Transverse colon (tissue), 4 donors: ENCODE results near the gene GATM.

Experiments used
- CTCF ChIP-seq, 5 experiments: fragments of 200-600 bp in 3 of 5; fragments of 450-650 bp in 2 of 5; sonication (generic) in 3 of 5; IDR thresholded peaks; 1 replicate in 2 of 5; 2 replicates in 3 of 5; pipeline ENCODE4 v1.5.1; 2016 to 2017; ENCODE audit warnings: antibody characterized with exemption in 5 of 5, inconsistent platforms in 3 of 5, mild to moderate bottlenecking in 2 of 5, moderate library complexity in 1 of 5
- EP300 ChIP-seq: sonication (generic); formaldehyde crosslinking; IDR thresholded peaks from one replicate; pipeline ENCODE4 v1.6.1; 2017; ENCODE audit warnings: antibody characterized with exemption, low read depth
- POLR2A ChIP-seq: fragments of 450-650 bp; IDR thresholded peaks from one replicate; pipeline ENCODE4 v1.6.1; 2016; ENCODE audit warnings: antibody characterized with exemption, mild to moderate bottlenecking, moderate library complexity
- POLR2AphosphoS5 ChIP-seq, 3 donors: sonication (generic); formaldehyde crosslinking; IDR thresholded peaks; one replicate each; pipeline ENCODE4 v1.6.1; 2016; ENCODE audit warnings: antibody characterized with exemption in 3 of 3

DNA sequence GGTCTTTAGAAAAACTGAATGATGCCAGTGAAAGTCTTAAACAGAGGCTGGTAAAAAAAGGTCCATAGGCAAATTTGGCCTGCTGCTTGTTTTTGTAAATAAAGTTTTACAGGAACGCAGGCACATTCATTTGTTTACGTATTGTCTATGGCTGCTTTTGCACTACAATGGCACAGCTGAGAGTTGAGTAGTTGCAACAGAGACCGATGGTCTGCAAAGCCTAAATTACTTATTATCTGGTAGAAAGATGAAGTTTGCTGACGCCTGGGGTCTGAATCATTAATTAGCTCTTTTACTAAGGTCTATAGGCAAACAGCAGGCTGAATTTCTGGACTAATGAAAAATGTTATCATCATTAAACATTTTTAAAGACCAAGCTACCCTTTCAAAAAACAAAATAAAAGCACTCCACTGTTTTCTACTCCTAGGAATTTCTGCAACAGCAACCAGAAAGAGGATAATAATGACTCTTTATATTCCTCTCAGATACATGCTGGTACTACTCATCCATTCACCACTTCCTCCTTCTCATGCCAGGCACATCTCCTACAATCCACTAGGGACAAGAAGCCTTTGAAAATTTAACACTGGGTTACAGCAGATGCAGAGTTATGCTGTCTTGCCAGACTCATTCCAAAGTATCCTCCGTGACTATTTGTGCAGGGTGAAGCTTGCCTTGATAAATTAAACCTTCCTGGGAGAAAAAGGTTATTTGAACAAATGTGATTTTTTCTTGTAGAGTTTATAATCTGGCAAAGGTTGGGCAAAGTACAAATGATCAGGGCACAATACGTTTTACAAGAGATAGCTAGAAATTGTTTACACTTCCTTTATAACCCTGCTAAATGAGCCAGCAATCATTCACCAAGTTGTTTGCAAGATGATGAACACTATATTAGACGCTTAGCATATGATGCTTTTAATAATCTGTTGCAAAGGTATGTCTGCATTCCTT, 6.0 kb downstream of the GATM start:
- TF ChIP-seq CTCF (IDR thresholded peaks at IDR 0.05) (peak in 4 of 5 experiments; percentile 32 to 62 (median 48)), POLR2AphosphoS5 (IDR thresholded peaks at IDR 0.05) (no peak), POLR2A (no peak), EP300 (no peak)
